B cell (primary cell): ENCODE results near the gene SERPINA10. TPM values are rescaled to one million over a fixed set of nuclear protein-coding genes. Genes with fewer than 3 reads are reported as not detected.
"Not testable (repeated sequence)": the region's sequence is repeated elsewhere in the genome, so short reads cannot be mapped to it uniquely, and the experiment has no call there.

Source experiments
- ATAC-seq: fragments of 200-7000 bp; cut with Tn5 transposase; one replicate; pipeline ENCODE4 v1.10.0; 2021; ENCODE audit warnings: low read depth, mild to moderate bottlenecking, moderate number of reproducible peaks, moderate library complexity
- CTCF ChIA-PET: fragments of 350-600 bp; sonication (Branson Sonifier 250); formaldehyde crosslinking; loops from one replicate; lab custom pipeline; 2021; ENCODE audit warnings: antibody characterized with exemption, inconsistent platforms; lab: Charles Lee
- POLR2A ChIA-PET: fragments of 350-600 bp; sonication (Branson Sonifier 250); formaldehyde crosslinking; loops from one replicate; lab custom pipeline; 2021; ENCODE audit warnings: antibody characterized with exemption; lab: Charles Lee
- DNase-seq: peaks from one replicate; pipeline ENCODE4 v3.0.0; 2013
- H2AFZ ChIP-seq: 2 replicates; pipeline ENCODE4 v1.6.1; 2012; ENCODE audit warnings: mild to moderate bottlenecking, low read depth, low read length; ENCODE audit not compliant: insufficient read depth, poor library complexity, severe bottlenecking
- H3K27ac ChIP-seq, 2 donors: 1 replicate in 1 of 2; 2 replicates in 1 of 2; pipeline ENCODE4 v1.5.1; 2012 to 2013; ENCODE audit warnings: low read length in 2 of 2, mild to moderate bottlenecking in 2 of 2, moderate library complexity in 1 of 2
- H3K27me3 ChIP-seq, 4 experiments: fragments of 200-600 bp in 1 of 4; sonication (generic) in 1 of 4; replicated peaks in 1 of 4; 1 replicate in 2 of 4; 2 replicates in 2 of 4; pipeline versions ENCODE4 v1.6.1 to v1.7.0; 2013 to 2016; ENCODE audit warnings: low read length in 3 of 4, mild to moderate bottlenecking in 2 of 4, mixed read lengths in 1 of 4, moderate library complexity in 1 of 4; ENCODE audit not compliant: insufficient read depth in 4 of 4, control insufficient read depth in 3 of 4; ENCODE audit errors: control extremely low read depth in 1 of 4
- H3K36me3 ChIP-seq, 2 experiments: replicated peaks in 1 of 2; 1 replicate in 1 of 2; 2 replicates in 1 of 2; pipeline versions ENCODE4 v1.6.1 to v1.7.1; 2013; ENCODE audit warnings: low read length in 1 of 2; ENCODE audit not compliant: insufficient read depth in 2 of 2, control insufficient read depth in 1 of 2; ENCODE audit errors: control extremely low read depth in 1 of 2, extremely low read depth in 1 of 2
- H3K4me1 ChIP-seq, 2 donors: fragments of 200-600 bp in 1 of 2; sonication (generic) in 1 of 2; 1 replicate in 1 of 2; 2 replicates in 1 of 2; pipeline versions ENCODE4 v1.5.1 to v1.6.1; 2013 to 2017; ENCODE audit warnings: low read length in 2 of 2; ENCODE audit not compliant: control insufficient read depth in 2 of 2, insufficient read depth in 2 of 2
- H3K4me2 ChIP-seq: replicated peaks from 2 replicates; pipeline ENCODE3; 2012; ENCODE audit warnings: mild to moderate bottlenecking, low read depth, low read length; ENCODE audit not compliant: poor library complexity, severe bottlenecking
- H3K4me3 ChIP-seq, 5 experiments: fragments of 200-600 bp in 1 of 5; sonication (generic) in 1 of 5; 1 replicate in 3 of 5; 2 replicates in 2 of 5; pipeline versions ENCODE4 v1.5.1 to v1.7.0; 2011 to 2016; ENCODE audit warnings: low read length in 4 of 5, mild to moderate bottlenecking in 4 of 5, low read depth in 2 of 5, control low read depth in 1 of 5, moderate library complexity in 1 of 5; ENCODE audit not compliant: insufficient read depth in 1 of 5; ENCODE audit errors: control extremely low read depth in 1 of 5, extremely low read depth in 1 of 5
- H3K79me2 ChIP-seq: fragments of 200-600 bp; sonication (generic); one replicate; pipeline ENCODE4 v1.6.0; 2016; ENCODE audit warnings: low read length; ENCODE audit not compliant: control insufficient read depth, insufficient read depth
- H3K9ac ChIP-seq: fragments of 200-600 bp; sonication (generic); 2 replicates; pipeline ENCODE4 v1.6.1; 2017; ENCODE audit warnings: mild to moderate bottlenecking, low read length, moderate library complexity
- H3K9me3 ChIP-seq, 3 donors: one replicate each; pipeline versions ENCODE4 v1.6.1 to v1.7.1; 2013; ENCODE audit warnings: low read length in 2 of 3; ENCODE audit not compliant: control insufficient read depth in 2 of 3, insufficient read depth in 1 of 3; ENCODE audit errors: control extremely low read depth in 1 of 3
- H4K20me1 ChIP-seq: 2 replicates; pipeline ENCODE4 v1.6.0; 2012; ENCODE audit warnings: mild to moderate bottlenecking, low read length; ENCODE audit not compliant: insufficient read depth, control insufficient read depth, poor library complexity, severe bottlenecking
- H3K27ac Mint-ChIP-seq: one replicate; pipeline ENCODE4 v1.8.0; 2021; ENCODE audit warnings: mixed read lengths
- H3K27me3 Mint-ChIP-seq: one replicate; pipeline ENCODE4 v1.8.0; 2021; ENCODE audit warnings: mixed read lengths
- H3K4me1 Mint-ChIP-seq: one replicate; pipeline ENCODE4 v1.8.0; 2021; ENCODE audit warnings: mixed read lengths
- H3K4me3 Mint-ChIP-seq: one replicate; pipeline ENCODE4 v1.8.0; 2021; ENCODE audit warnings: mixed read lengths
- H3K9me3 Mint-ChIP-seq: one replicate; pipeline ENCODE4 v1.8.0; 2022; ENCODE audit warnings: mixed read lengths; ENCODE audit not compliant: insufficient read depth
- EZH2 ChIP-seq: IDR thresholded peaks from 2 replicates; pipeline ENCODE4 v1.6.1; 2012; ENCODE audit warnings: borderline replicate concordance, low read depth, mild to moderate bottlenecking, moderate library complexity, low read length; ENCODE audit not compliant: insufficient read depth, poor library complexity, severe bottlenecking
- WGBS: methylation state at CpG from one replicate; pipeline ENCODE4 v1.1.5; 2013; ENCODE audit warnings: missing lambda C conversion rate; ENCODE audit not compliant: insufficient coverage; 5-methylcytosine and 5-hydroxymethylcytosine counted together
- intact Hi-C: fragments of 100-400 bp; cut with micrococcal nuclease; formaldehyde crosslinking; loops from one replicate; pipeline ENCODE4 v1.10.0; 2022
- polyA plus RNA-seq: library from polyadenylated mRNA; depleted of rRNA; stranded (reverse); fragments of >200 nt; gene quantifications from 2 replicates; pipeline ENCODE4 v1.2.3, GENCODE V29; 2012
- total RNA-seq, 2 donors: library from RNA; stranded (reverse); fragments of 120-200 nt in 1 of 2; gene quantifications; 1 replicate in 1 of 2; 2 replicates in 1 of 2; pipeline versions ENCODE4 v1.2.3 to v1.2.4, GENCODE V29; 2013 to 2022
- TF ChIP-seq, protein P1 (sequence below): fragments of 200-600 bp; IDR thresholded peaks from one replicate; pipeline ENCODE4 v1.8.0; 2022; ENCODE audit warnings: antibody characterized with exemption, mild to moderate bottlenecking

SERPINA10 gene
- total and polyA plus RNA-seq, 2 donors (not counting 1 experiment from before 2014, with no cell fraction given) = not detected

DNA sequence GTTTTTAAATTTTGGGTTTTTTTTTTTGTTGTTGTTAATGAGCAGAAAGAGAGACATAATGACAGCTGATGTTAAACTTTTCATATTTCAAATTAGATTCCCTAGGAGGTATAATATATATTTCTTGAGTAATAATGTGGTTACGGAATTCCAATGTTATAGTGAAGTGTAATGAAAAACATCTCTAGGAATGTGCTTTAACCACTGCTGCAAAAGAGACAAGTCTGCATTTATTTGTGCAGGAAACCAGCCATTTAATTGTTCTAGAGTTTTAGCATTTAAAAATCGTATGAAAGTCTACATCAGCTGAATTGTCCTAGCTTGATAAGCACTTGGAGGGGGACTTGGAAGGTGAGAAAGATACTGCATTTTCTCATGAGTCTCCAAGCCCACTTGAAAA, 14.3 kb downstream of the SERPINA10 start:
- Mint-ChIP-seq H3K9me3 (no peaks in the 10 kb centered on the region), H3K4me1 (no peaks in the 10 kb centered on the region), H3K4me3 (no peak overlapping the region), H3K27me3 (peaks cover 9% of the 10 kb centered on the region), H3K27ac (no peak overlapping the region)
- H3K79me2 ChIP-seq = no peaks in the 10 kb centered on the region
- no peak overlapping the region for H3K4me2 ChIP-seq
- no peak overlapping the region for H3K9ac ChIP-seq
- DNase-seq (no peak), ATAC-seq (no peak)
- no peak overlapping the region for H3K4me3 ChIP-seq
- H3K36me3 ChIP-seq = no peaks in the 10 kb centered on the region
- CTCF ChIA-PET = no interaction called here
- intact Hi-C loops = no loop called here
- no peaks in the 10 kb centered on the region for H4K20me1 ChIP-seq
- no peaks in the 10 kb centered on the region for H3K27me3 ChIP-seq
- POLR2A ChIA-PET = no interaction called here
- H3K27ac ChIP-seq = no peak overlapping the region
- H2AFZ ChIP-seq = no peak overlapping the region
- TF ChIP-seq, protein P1, sequence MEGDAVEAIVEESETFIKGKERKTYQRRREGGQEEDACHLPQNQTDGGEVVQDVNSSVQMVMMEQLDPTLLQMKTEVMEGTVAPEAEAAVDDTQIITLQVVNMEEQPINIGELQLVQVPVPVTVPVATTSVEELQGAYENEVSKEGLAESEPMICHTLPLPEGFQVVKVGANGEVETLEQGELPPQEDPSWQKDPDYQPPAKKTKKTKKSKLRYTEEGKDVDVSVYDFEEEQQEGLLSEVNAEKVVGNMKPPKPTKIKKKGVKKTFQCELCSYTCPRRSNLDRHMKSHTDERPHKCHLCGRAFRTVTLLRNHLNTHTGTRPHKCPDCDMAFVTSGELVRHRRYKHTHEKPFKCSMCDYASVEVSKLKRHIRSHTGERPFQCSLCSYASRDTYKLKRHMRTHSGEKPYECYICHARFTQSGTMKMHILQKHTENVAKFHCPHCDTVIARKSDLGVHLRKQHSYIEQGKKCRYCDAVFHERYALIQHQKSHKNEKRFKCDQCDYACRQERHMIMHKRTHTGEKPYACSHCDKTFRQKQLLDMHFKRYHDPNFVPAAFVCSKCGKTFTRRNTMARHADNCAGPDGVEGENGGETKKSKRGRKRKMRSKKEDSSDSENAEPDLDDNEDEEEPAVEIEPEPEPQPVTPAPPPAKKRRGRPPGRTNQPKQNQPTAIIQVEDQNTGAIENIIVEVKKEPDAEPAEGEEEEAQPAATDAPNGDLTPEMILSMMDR = no peak
- no peak for TF ChIP-seq EZH2
- H3K4me1 ChIP-seq = no peaks in the 10 kb centered on the region
- no CpG with 5 or more reads among the region's 2 CpGs for WGBS
- H3K9me3 ChIP-seq = no peaks in the 10 kb centered on the region

DNA sequence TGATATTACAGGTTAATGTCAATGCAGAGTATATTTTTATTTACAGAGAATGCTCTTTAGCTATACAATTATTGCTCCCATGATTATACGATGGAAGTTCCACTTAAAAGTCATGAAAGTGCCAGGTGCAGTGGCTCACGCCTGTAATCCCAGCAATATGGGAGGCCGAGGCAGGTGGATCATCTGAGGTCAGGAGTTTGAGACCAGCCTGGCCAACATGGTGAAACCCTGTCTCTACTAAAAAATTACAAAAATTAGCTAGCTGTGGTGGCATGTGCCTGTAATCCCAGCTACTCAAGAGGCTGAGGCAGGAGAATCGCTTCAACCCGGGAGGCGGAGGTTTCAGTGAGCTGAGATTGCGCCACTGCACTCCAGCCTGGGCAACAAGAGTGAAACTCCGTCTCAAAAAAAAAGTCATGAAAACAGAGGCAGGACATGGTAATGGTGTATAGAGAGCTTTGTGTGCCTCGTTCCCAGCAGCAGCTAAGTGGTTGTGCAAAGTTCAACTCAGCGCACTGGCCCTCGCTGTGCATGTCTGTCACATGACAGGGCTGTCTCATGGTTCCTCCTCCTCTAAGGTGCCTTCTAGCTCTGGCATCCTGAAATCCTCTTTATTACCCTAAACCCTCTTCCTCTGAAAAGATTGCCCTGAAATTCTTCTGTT, 16.0 kb downstream of the SERPINA10 start:
- H3K9me3 Mint-ChIP-seq, POLR2A ChIA-PET, H3K27me3 Mint-ChIP-seq, ATAC-seq, H3K4me3 ChIP-seq, H3K79me2 ChIP-seq, CTCF ChIA-PET, H3K9me3 ChIP-seq, intact Hi-C loops, H2AFZ ChIP-seq, H3K27me3 ChIP-seq, H3K27ac Mint-ChIP-seq, H3K4me1 ChIP-seq, H3K27ac ChIP-seq, H3K4me2 ChIP-seq, DNase-seq, H3K4me1 Mint-ChIP-seq, H3K9ac ChIP-seq, H3K36me3 ChIP-seq, H4K20me1 ChIP-seq, H3K4me3 Mint-ChIP-seq: not testable (repeated sequence)
- 97% methylated on average over 10 of the region's 11 CpGs for WGBS
